K562 (cell line): ENCODE data around the gene DDX46. TPM values are rescaled to one million over a fixed set of nuclear protein-coding genes. Genes with fewer than 3 reads are reported as not detected.

Experiments
- ELK3 ChIP-seq: fragments of 450-650 bp; formaldehyde crosslinking; IDR thresholded peaks from 2 replicates; pipeline ENCODE4 v1.4.0; 2020; ENCODE audit warnings: mild to moderate bottlenecking
- FOXJ2 ChIP-seq: fragments of 200-800 bp; sonication (Bioruptor generic); IDR thresholded peaks from 2 replicates; pipeline ENCODE4 v1.6.1; 2016; ENCODE audit warnings: missing genetic modification characterization, missing compliant biosample characterization
- MED1 ChIP-seq: sonication (generic); formaldehyde crosslinking; IDR thresholded peaks from 2 replicates; pipeline ENCODE4 v1.8.1; 2023; ENCODE audit warnings: missing genetic modification reagents, borderline replicate concordance
- NBN ChIP-seq: fragments of 450-650 bp; IDR thresholded peaks from 2 replicates; pipeline ENCODE4 v1.6.1; 2016; ENCODE audit warnings: low read depth, mild to moderate bottlenecking
- NR2C1 ChIP-seq, 2 experiments: fragments of 450-650 bp; IDR thresholded peaks; 2 replicates each; pipeline ENCODE4 v1.6.1; 2017; ENCODE audit warnings: mild to moderate bottlenecking in 2 of 2, antibody characterized with exemption in 1 of 2, inconsistent platforms in 1 of 2, missing compliant biosample characterization in 1 of 2, missing genetic modification characterization in 1 of 2
- NRF1 ChIP-seq, 2 experiments: fragments of 450-650 bp; IDR thresholded peaks in 1 of 2; conservative IDR thresholded peaks in 1 of 2; 2 replicates each; pipeline ENCODE4 v1.6.1; 2014; ENCODE audit warnings: mild to moderate bottlenecking in 2 of 2
- OTX1 ChIP-seq: fragments of 450-650 bp; formaldehyde crosslinking; IDR thresholded peaks from 2 replicates; pipeline ENCODE4 v1.4.0; 2022; ENCODE audit warnings: mild to moderate bottlenecking
- SMAD1 ChIP-seq: fragments of 150-350 bp; IDR thresholded peaks from 2 replicates; pipeline ENCODE4 v1.6.1; 2014; ENCODE audit warnings: low read length, low read depth; ENCODE audit not compliant: partially characterized antibody
- TSHZ1 ChIP-seq: fragments of 250-450 bp; sonication (Bioruptor Pico); IDR thresholded peaks from 2 replicates; pipeline ENCODE4 v1.4.0; 2020; ENCODE audit warnings: mild to moderate bottlenecking, moderate library complexity
- VEZF1 ChIP-seq: fragments of 200-800 bp; sonication (Bioruptor generic); IDR thresholded peaks from 2 replicates; pipeline ENCODE4 v1.6.1; 2017; ENCODE audit warnings: missing genetic modification characterization, missing compliant biosample characterization
- ZBTB11 ChIP-seq, 3 experiments: fragments of 200-800 bp in 1 of 3; fragments of 250-450 bp in 1 of 3; fragments of 450-650 bp in 1 of 3; sonication (Bioruptor Pico) in 1 of 3; sonication (Bioruptor generic) in 1 of 3; formaldehyde crosslinking in 1 of 3; IDR thresholded peaks; 2 replicates each; pipeline versions ENCODE4 v1.6.1 to v1.8.0; 2016 to 2022; ENCODE audit warnings: mild to moderate bottlenecking in 2 of 3, missing genetic modification characterization in 2 of 3, missing compliant biosample characterization in 1 of 3, moderate library complexity in 1 of 3
- ZBTB49 ChIP-seq: sonication (generic); formaldehyde crosslinking; IDR thresholded peaks from 2 replicates; pipeline ENCODE4 v1.8.0; 2022; ENCODE audit warnings: missing genetic modification reagents, mild to moderate bottlenecking, borderline replicate concordance
- polyA plus RNA-seq, 8 experiments: library from polyadenylated mRNA; depleted of rRNA in 4 of 8; stranded (reverse) in 5 of 8; unstranded in 3 of 8; fragments of >200 nt; fragmentation: Nextera tagmentation in 2 of 8; fragmentation: Illumina TruSeq in 1 of 8; extraction: Ambion mirVana in 2 of 8; extraction: Trizol in 1 of 8; gene quantifications; 2 replicates each; pipeline versions ENCODE4 v1.2.1 to v1.2.3, GENCODE V29; 2011 to 2014; ENCODE audit warnings: inconsistent platforms in 1 of 8, missing spikeins in 1 of 8
- total RNA-seq, 7 experiments: library from RNA; depleted of rRNA in 6 of 7; stranded (reverse); fragments of >200 nt in 6 of 7; fragmentation: Illumina TruSeq in 2 of 7; extraction: Trizol in 2 of 7; gene quantifications; 2 replicates each; pipeline versions ENCODE4 v1.2.1 to v1.2.3, GENCODE V29; 2011 to 2021; ENCODE audit warnings: low replicate concordance in 1 of 7

DDX46 gene
- total and polyA plus RNA-seq, 9 of the 15 experiments (the other 6 are each of a cell fraction or from before 2014, with no cell fraction given): 26.2 to 99.0 (median 76.4) TPM

- no peak for TF ChIP-seq NBN
- peak; percentile 23; the same call in 1 of the 2 replicates for TF ChIP-seq TSHZ1
- peak in 1 of 3 experiments; percentile 70; a peak in 2 of 6 replicates for TF ChIP-seq ZBTB11 (CRISPR knock-in tag; IDR thresholded peaks at IDR 0.05)
- no peak for TF ChIP-seq VEZF1 (CRISPR knock-in tag)
- TF ChIP-seq NRF1 (conservative IDR thresholded peaks at IDR 0.05 in 1 of 2, IDR thresholded peaks at IDR 0.05 in 1 of 2): peak; percentile 61 to 73
- no peak for TF ChIP-seq FOXJ2 (tag)
- 0 out of 2 replicates have a peak, but pooled peaks have one; percentile 67 for TF ChIP-seq OTX1 (CRISPR knock-in tag)
- TF ChIP-seq NR2C1 (IDR thresholded peaks at IDR 0.05): peak; percentile 82
- peak; percentile 74 for TF ChIP-seq NR2C1 (tag; IDR thresholded peaks at IDR 0.05)
- TF ChIP-seq MED1 (CRISPR knock-in tag): peak; percentile 84; the same call in 1 of the 2 replicates
- no peak for TF ChIP-seq ELK3 (CRISPR knock-in tag)
- no peak for TF ChIP-seq SMAD1
- TF ChIP-seq ZBTB49: no peak
These were observed 115.6 kb downstream of the DDX46 start, which contains the start of gene TXNDC15 (continued) for GRCh38 chr5:134873987-134874830.
